ENCODE results near the gene ELAVL2.

GRCh38 chr9:23777328-23777727, 48.7 kb downstream of the ELAVL2 start:
- TF ChIP-seq CTCF (IDR thresholded peaks at IDR 0.05) (no peak), POLR2A (IDR thresholded peaks at IDR 0.05) (no peak)

All from tibial nerve (tissue), 3 donors.